ENCODE results near the gene FOXA2. TPM values are rescaled to one million over a fixed set of nuclear protein-coding genes. Genes with fewer than 3 reads are reported as not detected.

FOXA2 gene
- total and polyA plus RNA-seq, 2 of the 13 experiments (the other 11 are each of a cell fraction or from before 2014, with no cell fraction given), result 8.8 to 12.2 TPM

- TF ChIP-seq ZNF503 (CRISPR knock-in tag; IDR thresholded peaks at IDR 0.05) (no peak), ISX (CRISPR knock-in tag; conservative IDR thresholded peaks at IDR 0.05) (0 out of 2 replicates have a peak, but pooled peaks have one; percentile 57), GPN1 (CRISPR knock-in tag; IDR thresholded peaks at IDR 0.05; ENCODE audit: borderline replicate concordance) (peak; percentile 45; the same call in 1 of the 2 replicates), NR2F2 (IDR thresholded peaks at IDR 0.05; ENCODE audit: borderline replicate concordance, low read depth) (peak; percentile 42; the same call in 1 of the 2 replicates), ZKSCAN5 (CRISPR knock-in tag; IDR thresholded peaks at IDR 0.05) (peak; percentile 74; the same call in 1 of the 2 replicates), SMAD3 (CRISPR knock-in tag; IDR thresholded peaks at IDR 0.05) (no peak), GATAD1 (CRISPR knock-in tag; IDR thresholded peaks at IDR 0.05) (no peak), ZNF263 (CRISPR knock-in tag; IDR thresholded peaks at IDR 0.05) (0 out of 2 replicates have a peak, but pooled peaks have one; percentile 5), SOX5 (CRISPR knock-in tag; IDR thresholded peaks at IDR 0.05; ENCODE audit: borderline replicate concordance) (peak; percentile 49; the same call in 1 of the 2 replicates), SALL1 (CRISPR knock-in tag; IDR thresholded peaks at IDR 0.05) (peak; percentile 17), ZNF547 (CRISPR knock-in tag; IDR thresholded peaks at IDR 0.05) (0 out of 2 replicates have a peak, but pooled peaks have one; percentile 51), HOXD1 (CRISPR knock-in tag; IDR thresholded peaks at IDR 0.05) (0 out of 2 replicates have a peak, but pooled peaks have one; percentile 41), MED1 (CRISPR knock-in tag; IDR thresholded peaks at IDR 0.05) (peak; percentile 25; the same call in 1 of the 2 replicates), PITX1 (CRISPR knock-in tag; IDR thresholded peaks at IDR 0.05) (peak; percentile 81; the same call in 1 of the 2 replicates), LCORL (IDR thresholded peaks at IDR 0.05) (no peak), LCORL (CRISPR knock-in tag; IDR thresholded peaks at IDR 0.05) (peak; percentile 80), ZMYM3 (CRISPR knock-in tag; IDR thresholded peaks at IDR 0.05) (peak; percentile 21; the same call in 1 of the 2 replicates), TEAD3 (CRISPR knock-in tag; optimal IDR thresholded peaks at IDR 0.05; ENCODE audit: borderline replicate concordance) (peak; percentile 46), CC2D1A (CRISPR knock-in tag; IDR thresholded peaks at IDR 0.05) (0 out of 2 replicates have a peak, but pooled peaks have one; percentile 57), TBX2 (CRISPR knock-in tag; IDR thresholded peaks at IDR 0.05; ENCODE audit: borderline replicate concordance) (peak; percentile 33; the same call in 1 of the 2 replicates), NR2F6 (IDR thresholded peaks at IDR 0.05) (peak; percentile 17; the same call in 1 of the 2 replicates), NR2F6 (CRISPR knock-in tag; IDR thresholded peaks at IDR 0.05) (peak; percentile 12; the same call in 1 of the 2 replicates), TFAP4 (IDR thresholded peaks at IDR 0.05; ENCODE audit: borderline replicate concordance, low read depth) (0 out of 2 replicates have a peak, but pooled peaks have one; percentile 27), MEF2D (CRISPR knock-in tag; IDR thresholded peaks at IDR 0.05) (peak; percentile 53; the same call in 1 of the 2 replicates), CREM (IDR thresholded peaks at IDR 0.05) (no peak), CREM (CRISPR knock-in tag; IDR thresholded peaks at IDR 0.05) (no peak), TERF1 (CRISPR knock-in tag; IDR thresholded peaks at IDR 0.05) (no peak), MIER3 (CRISPR knock-in tag; IDR thresholded peaks at IDR 0.05; ENCODE audit: borderline replicate concordance) (0 out of 2 replicates have a peak, but pooled peaks have one; percentile 17), MIXL1 (CRISPR knock-in tag; IDR thresholded peaks at IDR 0.05) (peak; percentile 64), ZNF841 (CRISPR knock-in tag; IDR thresholded peaks at IDR 0.05; ENCODE audit: borderline replicate concordance) (no peak)
Measured at GRCh38 chr20:22536956-22537756, 47.2 kb downstream of the FOXA2 start (continued).
